ENCODE data around the gene DMBX1. TPM values are rescaled to one million over a fixed set of nuclear protein-coding genes. Genes with fewer than 3 reads are reported as not detected.

The DMBX1 gene
- total RNA-seq, 1 donor from 2014 or later = not detected

- H3K27me3 Mint-ChIP-seq (ENCODE audit: low read depth) = peaks cover 51% of the 10 kb centered on the region
- peaks cover 3% of the 10 kb centered on the region for H3K4me1 Mint-ChIP-seq (ENCODE audit: low read depth)
- H3K27ac Mint-ChIP-seq (ENCODE audit: unreplicated experiment) = no peak overlapping the region
- no peaks in the 10 kb centered on the region for H3K9me3 Mint-ChIP-seq (ENCODE audit: low read depth)
- no peak for TF ChIP-seq CTCF (IDR thresholded peaks at IDR 0.05)
- H3K36me3 Mint-ChIP-seq (ENCODE audit: low read depth) = peaks cover 3% of the 10 kb centered on the region
- no peak for DNase-seq (ENCODE audit: low spot score)
- no peak overlapping the region for H3K4me3 Mint-ChIP-seq (ENCODE audit: unreplicated experiment)
Measured at GRCh38 chr1:46461017-46461808, 28.4 kb upstream of the DMBX1 start.

GRCh38 chr1:46461809-46462448 lies 27.7 kb upstream of the DMBX1 start:
- Mint-ChIP-seq H3K27ac (ENCODE audit: unreplicated experiment) (peak overlapping the region; percentile 50), H3K9me3 (ENCODE audit: low read depth) (no peaks in the 10 kb centered on the region), H3K27me3 (ENCODE audit: low read depth) (peaks cover 51% of the 10 kb centered on the region), H3K36me3 (ENCODE audit: low read depth) (peaks cover 3% of the 10 kb centered on the region), H3K4me1 (ENCODE audit: low read depth) (peaks cover 5% of the 10 kb centered on the region), H3K4me3 (ENCODE audit: unreplicated experiment) (no peak overlapping the region)
- DNase-seq (ENCODE audit: low spot score) = no peak
- TF ChIP-seq CTCF (IDR thresholded peaks at IDR 0.05) = no peak

GRCh38 chr1:46464013-46464548 lies 25.6 kb upstream of the DMBX1 start:
- Mint-ChIP-seq H3K4me3 (ENCODE audit: unreplicated experiment) (no peak overlapping the region), H3K4me1 (ENCODE audit: low read depth) (peaks cover 10% of the 10 kb centered on the region), H3K9me3 (ENCODE audit: low read depth) (no peaks in the 10 kb centered on the region), H3K27ac (ENCODE audit: unreplicated experiment) (no peak overlapping the region), H3K27me3 (ENCODE audit: low read depth) (peaks cover 44% of the 10 kb centered on the region), H3K36me3 (ENCODE audit: low read depth) (peaks cover 3% of the 10 kb centered on the region)
- DNase-seq (ENCODE audit: low spot score) = no peak
- no peak for TF ChIP-seq CTCF (IDR thresholded peaks at IDR 0.05)

- Mint-ChIP-seq H3K4me1 (ENCODE audit: low read depth) (peaks cover 10% of the 10 kb centered on the region), H3K27ac (ENCODE audit: unreplicated experiment) (no peak overlapping the region), H3K9me3 (ENCODE audit: low read depth) (no peaks in the 10 kb centered on the region), H3K4me3 (ENCODE audit: unreplicated experiment) (no peak overlapping the region), H3K36me3 (ENCODE audit: low read depth) (peaks cover 3% of the 10 kb centered on the region), H3K27me3 (ENCODE audit: low read depth) (peaks cover 39% of the 10 kb centered on the region)
- no peak for DNase-seq (ENCODE audit: low spot score)
- no peak for TF ChIP-seq CTCF (IDR thresholded peaks at IDR 0.05)
Measured at GRCh38 chr1:46464915-46465314, 24.7 kb upstream of the DMBX1 start.

GRCh38 chr1:46465981-46466476 lies 23.6 kb upstream of the DMBX1 start:
- no peak overlapping the region for H3K27ac Mint-ChIP-seq (ENCODE audit: unreplicated experiment)
- peaks cover 10% of the 10 kb centered on the region for H3K4me1 Mint-ChIP-seq (ENCODE audit: low read depth)
- no peaks in the 10 kb centered on the region for H3K9me3 Mint-ChIP-seq (ENCODE audit: low read depth)
- peak overlapping the region; percentile 48 for H3K4me3 Mint-ChIP-seq (ENCODE audit: unreplicated experiment)
- peaks cover 36% of the 10 kb centered on the region for H3K27me3 Mint-ChIP-seq (ENCODE audit: low read depth)
- no peak for TF ChIP-seq CTCF (IDR thresholded peaks at IDR 0.05)
- peaks cover 5% of the 10 kb centered on the region for H3K36me3 Mint-ChIP-seq (ENCODE audit: low read depth)
- no peak for DNase-seq (ENCODE audit: low spot score)

All from chondrocyte (in vitro differentiated cells).